ENCODE results near the gene IFNAR2. TPM values are rescaled to one million over a fixed set of nuclear protein-coding genes. Genes with fewer than 3 reads are reported as not detected.

Gene IFNAR2
- total RNA-seq, 4 donors from 2014 or later, result 3.3 to 6.5 (median 3.8) TPM

- H3K4me3 ChIP-seq, result no peak overlapping the region
- no peaks in the 10 kb centered on the region for H3K4me1 ChIP-seq
- no peaks in the 10 kb centered on the region for H3K27me3 ChIP-seq
- 80% methylated on average over 2 of the region's 2 CpGs for WGBS
- TF ChIP-seq, protein P1, sequence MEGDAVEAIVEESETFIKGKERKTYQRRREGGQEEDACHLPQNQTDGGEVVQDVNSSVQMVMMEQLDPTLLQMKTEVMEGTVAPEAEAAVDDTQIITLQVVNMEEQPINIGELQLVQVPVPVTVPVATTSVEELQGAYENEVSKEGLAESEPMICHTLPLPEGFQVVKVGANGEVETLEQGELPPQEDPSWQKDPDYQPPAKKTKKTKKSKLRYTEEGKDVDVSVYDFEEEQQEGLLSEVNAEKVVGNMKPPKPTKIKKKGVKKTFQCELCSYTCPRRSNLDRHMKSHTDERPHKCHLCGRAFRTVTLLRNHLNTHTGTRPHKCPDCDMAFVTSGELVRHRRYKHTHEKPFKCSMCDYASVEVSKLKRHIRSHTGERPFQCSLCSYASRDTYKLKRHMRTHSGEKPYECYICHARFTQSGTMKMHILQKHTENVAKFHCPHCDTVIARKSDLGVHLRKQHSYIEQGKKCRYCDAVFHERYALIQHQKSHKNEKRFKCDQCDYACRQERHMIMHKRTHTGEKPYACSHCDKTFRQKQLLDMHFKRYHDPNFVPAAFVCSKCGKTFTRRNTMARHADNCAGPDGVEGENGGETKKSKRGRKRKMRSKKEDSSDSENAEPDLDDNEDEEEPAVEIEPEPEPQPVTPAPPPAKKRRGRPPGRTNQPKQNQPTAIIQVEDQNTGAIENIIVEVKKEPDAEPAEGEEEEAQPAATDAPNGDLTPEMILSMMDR (IDR thresholded peaks at IDR 0.05), result no peak
- TF ChIP-seq EP300 (IDR thresholded peaks at IDR 0.05) (no peak), POLR2A (IDR thresholded peaks at IDR 0.05) (no peak), POLR2AphosphoS5 (IDR thresholded peaks at IDR 0.05) (no peak)
- H3K36me3 ChIP-seq, result peaks cover 14% of the 10 kb centered on the region
- no peak for DNase-seq (ENCODE audit: low spot score in 2 of 2)
- H3K9me3 ChIP-seq, result no peaks in the 10 kb centered on the region
- H3K27ac ChIP-seq, result no peak overlapping the region
These were observed 29.7 kb downstream of the IFNAR2 start for GRCh38 chr21:33259428-33259827.

DNA sequence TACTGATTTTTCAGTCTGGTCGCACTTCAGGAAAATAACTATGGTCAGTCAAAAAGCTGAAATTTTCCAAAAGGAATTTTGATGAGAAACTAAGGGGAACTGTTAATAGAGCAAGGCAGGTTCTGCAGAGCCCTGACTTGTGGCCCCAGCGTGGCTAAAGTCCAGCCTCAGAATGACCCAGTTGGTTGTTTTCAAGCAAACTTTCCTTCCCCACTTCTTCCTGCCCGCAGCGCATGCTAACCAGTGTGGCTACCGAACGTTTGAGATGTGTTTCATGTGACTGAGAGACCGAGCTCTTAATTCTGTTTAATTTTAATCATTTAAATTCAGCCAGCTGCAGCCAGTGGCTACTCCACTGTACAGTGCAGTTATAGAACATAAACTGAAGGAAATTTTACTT, 30.3 kb downstream of the IFNAR2 start:
- no peak for DNase-seq (ENCODE audit: low spot score in 2 of 2)
- H3K9me3 ChIP-seq, result no peaks in the 10 kb centered on the region
- TF ChIP-seq, protein P1 (IDR thresholded peaks at IDR 0.05), result no peak
- TF ChIP-seq EP300 (IDR thresholded peaks at IDR 0.05) (no peak), POLR2A (IDR thresholded peaks at IDR 0.05) (no peak), POLR2AphosphoS5 (IDR thresholded peaks at IDR 0.05) (no peak)
- no peak overlapping the region for H3K27ac ChIP-seq
- no peak overlapping the region for H3K4me3 ChIP-seq
- H3K27me3 ChIP-seq, result no peaks in the 10 kb centered on the region
- peaks cover 10% of the 10 kb centered on the region for H3K36me3 ChIP-seq
- no peaks in the 10 kb centered on the region for H3K4me1 ChIP-seq
- WGBS, result 76% methylated on average over 7 of the region's 7 CpGs

DNA sequence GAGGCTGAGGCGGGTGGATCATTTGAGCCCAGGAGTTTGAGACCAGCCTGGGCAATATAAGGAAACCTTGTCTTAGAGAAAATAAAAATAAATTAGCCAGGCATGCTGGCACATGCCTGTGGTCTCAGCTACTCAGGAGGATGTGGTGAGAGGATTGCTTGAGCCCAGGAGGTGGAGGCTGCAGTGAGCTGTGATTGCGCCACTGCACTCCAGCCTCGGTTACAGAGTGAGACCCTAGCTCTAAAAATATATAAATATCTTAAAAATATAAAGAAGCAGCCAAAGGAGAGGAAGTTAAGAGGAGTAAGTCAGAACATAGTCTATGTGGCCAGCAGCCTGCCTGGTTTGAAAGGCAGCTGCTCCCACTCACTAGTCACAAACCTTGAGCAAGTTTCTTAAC, 31.9 kb downstream of the IFNAR2 start:
- H3K36me3 ChIP-seq, result peaks cover 10% of the 10 kb centered on the region
- no peaks in the 10 kb centered on the region for H3K27me3 ChIP-seq
- TF ChIP-seq EP300 (IDR thresholded peaks at IDR 0.05) (no peak), POLR2AphosphoS5 (IDR thresholded peaks at IDR 0.05) (no peak), POLR2A (IDR thresholded peaks at IDR 0.05) (no peak)
- TF ChIP-seq, protein P1 (IDR thresholded peaks at IDR 0.05), result no peak
- H3K4me3 ChIP-seq, result no peak overlapping the region
- H3K9me3 ChIP-seq, result no peaks in the 10 kb centered on the region
- DNase-seq (ENCODE audit: low spot score in 2 of 2), result no peak
- peaks cover 5% of the 10 kb centered on the region for H3K4me1 ChIP-seq
- H3K27ac ChIP-seq, result no peak overlapping the region
- 71% methylated on average over 3 of the region's 3 CpGs for WGBS

DNA sequence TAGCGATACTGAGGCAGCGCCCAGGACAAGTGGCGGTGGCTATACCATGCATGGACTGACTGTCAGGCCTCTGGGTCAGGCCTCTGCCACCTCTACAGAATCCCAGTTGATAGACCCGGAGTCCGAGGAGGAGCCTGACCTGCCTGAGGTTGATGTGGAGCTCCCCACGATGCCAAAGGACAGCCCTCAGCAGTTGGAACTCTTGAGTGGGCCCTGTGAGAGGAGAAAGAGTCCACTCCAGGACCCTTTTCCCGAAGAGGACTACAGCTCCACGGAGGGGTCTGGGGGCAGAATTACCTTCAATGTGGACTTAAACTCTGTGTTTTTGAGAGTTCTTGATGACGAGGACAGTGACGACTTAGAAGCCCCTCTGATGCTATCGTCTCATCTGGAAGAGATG, 33.2 kb downstream of the IFNAR2 start:
- no peaks in the 10 kb centered on the region for H3K9me3 ChIP-seq
- peaks cover 18% of the 10 kb centered on the region for H3K4me1 ChIP-seq
- DNase-seq (ENCODE audit: low spot score in 2 of 2), result no peak
- H3K4me3 ChIP-seq, result no peak overlapping the region
- no peaks in the 10 kb centered on the region for H3K36me3 ChIP-seq
- WGBS, result 95% methylated on average over 11 of the region's 11 CpGs
- H3K27me3 ChIP-seq, result no peaks in the 10 kb centered on the region
- TF ChIP-seq, protein P1 (IDR thresholded peaks at IDR 0.05), result no peak
- no peak for TF ChIP-seq POLR2AphosphoS5 (IDR thresholded peaks at IDR 0.05)
- no peak for TF ChIP-seq POLR2A (IDR thresholded peaks at IDR 0.05)
- no peak for TF ChIP-seq EP300 (IDR thresholded peaks at IDR 0.05)
- H3K27ac ChIP-seq, result no peak overlapping the region

DNA sequence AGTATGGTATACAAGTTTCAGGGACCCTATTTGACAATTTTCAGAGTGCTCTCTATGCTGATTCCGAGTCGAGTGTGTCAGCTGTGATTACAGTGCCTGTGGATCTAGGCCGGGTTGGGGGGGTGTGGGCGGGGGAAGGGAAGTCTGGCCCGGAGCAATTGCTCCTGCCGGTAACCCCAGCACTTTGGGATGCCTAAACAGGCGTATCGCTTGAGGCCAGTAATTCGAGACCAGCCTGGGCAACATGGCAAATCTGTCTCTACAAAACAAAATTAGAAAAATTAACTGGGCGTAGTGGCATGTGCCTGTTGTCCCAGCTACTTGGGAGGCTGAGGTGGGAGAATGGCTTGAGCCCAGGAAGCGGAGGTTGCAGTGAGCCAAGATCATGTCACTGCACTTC, 34.8 kb downstream of the IFNAR2 start:
- DNase-seq (ENCODE audit: low spot score in 2 of 2), result no peak
- no peak overlapping the region for H3K27ac ChIP-seq
- 72% methylated on average over 11 of the region's 11 CpGs for WGBS
- peaks cover 9% of the 10 kb centered on the region for H3K36me3 ChIP-seq
- no peak overlapping the region for H3K4me3 ChIP-seq
- peaks cover 28% of the 10 kb centered on the region for H3K4me1 ChIP-seq
- H3K27me3 ChIP-seq, result no peaks in the 10 kb centered on the region
- no peaks in the 10 kb centered on the region for H3K9me3 ChIP-seq
- TF ChIP-seq POLR2AphosphoS5 (IDR thresholded peaks at IDR 0.05), result no peak
- no peak for TF ChIP-seq POLR2A (IDR thresholded peaks at IDR 0.05)
- TF ChIP-seq, protein P1 (IDR thresholded peaks at IDR 0.05), result no peak
- no peak for TF ChIP-seq EP300 (IDR thresholded peaks at IDR 0.05)

Measured in suprapubic skin (tissue), 4 donors.